GM19238 (cell line): Measurements from ENCODE around the gene AAK1.

Experiments used
- DNase-seq: peaks from one replicate; pipeline ENCODE4 v3.0.0; 2011; ENCODE audit warnings: low spot score; ENCODE audit not compliant: insufficient read length

AAK1 gene

GRCh38 chr2:69495008-69495407 is 148.5 kb downstream of the AAK1 start:
- DNase-seq = no peak

GRCh38 chr2:69494126-69494525 is 149.4 kb downstream of the AAK1 start:
- DNase-seq = no peak

GRCh38 chr2:69493268-69493667 is 150.3 kb downstream of the AAK1 start:
- DNase-seq = no peak

GRCh38 chr2:69491864-69492263 is 151.7 kb downstream of the AAK1 start:
- DNase-seq = no peak

- no peak for DNase-seq
These were observed 153.1 kb downstream of the AAK1 start for GRCh38 chr2:69490486-69490885.

GRCh38 chr2:69489793-69490192 is 153.7 kb downstream of the AAK1 start:
- no peak for DNase-seq

GRCh38 chr2:69483696-69484095 is 159.8 kb downstream of the AAK1 start:
- no peak for DNase-seq

- DNase-seq = no peak
These were observed 160.5 kb downstream of the AAK1 start for GRCh38 chr2:69483024-69483423.

GRCh38 chr2:69482471-69482870 is 161.1 kb downstream of the AAK1 start:
- DNase-seq = no peak

GRCh38 chr2:69481421-69481820 is 162.1 kb downstream of the AAK1 start:
- no peak for DNase-seq

GRCh38 chr2:69477627-69478026 is 165.9 kb downstream of the AAK1 start:
- no peak for DNase-seq

GRCh38 chr2:69474688-69475087 is 168.9 kb downstream of the AAK1 start:
- DNase-seq = no peak

- DNase-seq = no peak
These were observed 171.7 kb downstream of the AAK1 start for GRCh38 chr2:69471793-69472192.

- no peak for DNase-seq
These were observed 172.6 kb downstream of the AAK1 start for GRCh38 chr2:69470911-69471310.

- DNase-seq = no peak
These were observed 173.8 kb downstream of the AAK1 start for GRCh38 chr2:69469784-69470183.

- DNase-seq = no peak
These were observed 174.2 kb downstream of the AAK1 start for GRCh38 chr2:69469375-69469774.

GRCh38 chr2:69466728-69467127 is 176.8 kb downstream of the AAK1 start:
- no peak for DNase-seq

- DNase-seq = no peak
These were observed 177.8 kb downstream of the AAK1 start for GRCh38 chr2:69465513-69466456.

GRCh38 chr2:69464575-69464974 is 179.0 kb downstream of the AAK1 start:
- DNase-seq = no peak

- no peak for DNase-seq
These were observed 180.8 kb downstream of the AAK1 start for GRCh38 chr2:69462780-69463179.

- no peak for DNase-seq
These were observed 182.1 kb downstream of the AAK1 start for GRCh38 chr2:69461404-69461803.

GRCh38 chr2:69459936-69460335 is 183.6 kb downstream of the AAK1 start:
- no peak for DNase-seq

GRCh38 chr2:69456950-69457445 is 186.5 kb downstream of the AAK1 start:
- DNase-seq = no peak
